Astrocyte (in vitro differentiated cells and primary cell): Measurements from ENCODE around the gene PEAK1. TPM values are rescaled to one million over a fixed set of nuclear protein-coding genes. Genes with fewer than 3 reads are reported as not detected.

Experiments used
- DNase-seq: peaks from one replicate; pipeline ENCODE4 v3.0.0-alpha.2; 2010; ENCODE audit warnings: low read depth
- FAIRE-seq: peaks from 2 replicates; lab custom pipeline; 2011; peaks lifted over from hg19 to GRCh38; lab: Jason Lieb, UNC
- H2AFZ ChIP-seq: 2 replicates; pipeline ENCODE4 v1.6.0; 2012; ENCODE audit warnings: low read depth, low read length, inconsistent platforms
- H3K27ac ChIP-seq: 2 replicates; pipeline ENCODE4 v1.5.1; 2011; ENCODE audit warnings: low read depth, low read length, inconsistent platforms
- H3K27me3 ChIP-seq: 2 replicates; pipeline ENCODE4 v1.6.0; 2011; ENCODE audit warnings: low read length, inconsistent platforms; ENCODE audit not compliant: insufficient read depth
- H3K36me3 ChIP-seq: 2 replicates; pipeline ENCODE4 v1.5.1; 2011; ENCODE audit warnings: low read length, inconsistent platforms; ENCODE audit not compliant: insufficient read depth
- H3K4me1 ChIP-seq: 2 replicates; pipeline ENCODE4 v1.5.1; 2011; ENCODE audit warnings: low read length, inconsistent platforms; ENCODE audit not compliant: insufficient read depth
- H3K4me2 ChIP-seq: 2 replicates; pipeline ENCODE4 v1.6.0; 2012; ENCODE audit warnings: low read length, inconsistent platforms
- H3K4me3 ChIP-seq: 2 replicates; pipeline ENCODE4 v1.5.1; 2011; ENCODE audit warnings: low read depth, mild to moderate bottlenecking, low read length, inconsistent platforms; ENCODE audit not compliant: insufficient read depth
- H3K79me2 ChIP-seq: 2 replicates; pipeline ENCODE4 v1.6.0; 2012; ENCODE audit warnings: mild to moderate bottlenecking, low read length, inconsistent platforms; ENCODE audit not compliant: insufficient read depth
- H3K9ac ChIP-seq: 2 replicates; pipeline ENCODE4 v1.6.0; 2012; ENCODE audit warnings: mild to moderate bottlenecking, low read length, inconsistent platforms
- H3K9me3 ChIP-seq: 2 replicates; pipeline ENCODE4 v1.5.1; 2012; ENCODE audit warnings: low read depth, mild to moderate bottlenecking, low read length, inconsistent platforms; ENCODE audit not compliant: insufficient read depth
- H4K20me1 ChIP-seq: 2 replicates; pipeline ENCODE4 v1.6.0; 2012; ENCODE audit warnings: low read length, inconsistent platforms; ENCODE audit not compliant: insufficient read depth
- H3K27ac Mint-ChIP-seq: one replicate; pipeline ENCODE4 v1.8.0; 2021; ENCODE audit warnings: mild to moderate bottlenecking, mixed read lengths; ENCODE audit not compliant: unreplicated experiment
- H3K27me3 Mint-ChIP-seq: one replicate; pipeline ENCODE4 v1.8.0; 2021; ENCODE audit warnings: low read depth, mixed read lengths; ENCODE audit not compliant: unreplicated experiment
- H3K36me3 Mint-ChIP-seq: one replicate; pipeline ENCODE4 v1.8.0; 2021; ENCODE audit warnings: low read depth, mixed read lengths; ENCODE audit not compliant: unreplicated experiment
- H3K4me1 Mint-ChIP-seq: one replicate; pipeline ENCODE4 v1.8.0; 2021; ENCODE audit warnings: low read depth, mixed read lengths; ENCODE audit not compliant: unreplicated experiment
- H3K4me3 Mint-ChIP-seq: one replicate; pipeline ENCODE4 v1.8.0; 2021; ENCODE audit warnings: mild to moderate bottlenecking, moderate library complexity, mixed read lengths; ENCODE audit not compliant: unreplicated experiment
- H3K9me3 Mint-ChIP-seq: one replicate; pipeline ENCODE4 v1.8.0; 2021; ENCODE audit warnings: mild to moderate bottlenecking, mixed read lengths; ENCODE audit not compliant: unreplicated experiment
- CTCF ChIP-seq: IDR thresholded peaks from 2 replicates; pipeline ENCODE4 v1.5.1; 2011; ENCODE audit warnings: low read depth, mild to moderate bottlenecking, inconsistent platforms, low read length, moderate library complexity; ENCODE audit not compliant: insufficient read depth
- EZH2 ChIP-seq: IDR thresholded peaks from 2 replicates; pipeline ENCODE4 v1.6.1; 2012; ENCODE audit warnings: mild to moderate bottlenecking, low read length, inconsistent platforms; ENCODE audit not compliant: insufficient read depth
- total RNA-seq: library from RNA; stranded (reverse); gene quantifications from 2 replicates; pipeline ENCODE4 v1.2.1, GENCODE V29; 2021

PEAK1 gene
- total RNA-seq, 1 donor from 2014 or later: 62.3 TPM

GRCh38 chr15:77096541-77096940, 323.4 kb downstream of the PEAK1 start:
- TF ChIP-seq EZH2 (no peak), CTCF (no peak)
- no peaks in the 10 kb centered on the region for H3K9me3 Mint-ChIP-seq
- H3K4me2 ChIP-seq: no peak overlapping the region
- no peaks in the 10 kb centered on the region for H3K36me3 ChIP-seq
- H3K4me3 ChIP-seq: no peak overlapping the region
- no peak overlapping the region for H2AFZ ChIP-seq
- H3K79me2 ChIP-seq: no peaks in the 10 kb centered on the region
- H3K27ac ChIP-seq: no peak overlapping the region
- H3K4me1 ChIP-seq: no peaks in the 10 kb centered on the region
- no peak overlapping the region for H3K27ac Mint-ChIP-seq
- H3K27me3 ChIP-seq: no peaks in the 10 kb centered on the region
- H3K4me3 Mint-ChIP-seq: no peak overlapping the region
- H3K9ac ChIP-seq: no peak overlapping the region
- H3K9me3 ChIP-seq: no peaks in the 10 kb centered on the region
- peaks cover 15% of the 10 kb centered on the region for H3K27me3 Mint-ChIP-seq
- no peaks in the 10 kb centered on the region for H4K20me1 ChIP-seq
- H3K4me1 Mint-ChIP-seq: no peaks in the 10 kb centered on the region
- FAIRE-seq (no peak), DNase-seq (no peak)
- H3K36me3 Mint-ChIP-seq: peaks cover 4% of the 10 kb centered on the region

GRCh38 chr15:77096138-77096537, 323.8 kb downstream of the PEAK1 start:
- no peaks in the 10 kb centered on the region for H3K79me2 ChIP-seq
- no peak for FAIRE-seq
- TF ChIP-seq CTCF (no peak), EZH2 (no peak)
- H3K9me3 Mint-ChIP-seq: no peaks in the 10 kb centered on the region
- H3K9ac ChIP-seq: no peak overlapping the region
- no peak overlapping the region for H3K4me2 ChIP-seq
- no peak overlapping the region for H3K27ac Mint-ChIP-seq
- H3K4me1 ChIP-seq: no peaks in the 10 kb centered on the region
- H4K20me1 ChIP-seq: no peaks in the 10 kb centered on the region
- no peak overlapping the region for H3K27ac ChIP-seq
- H3K36me3 Mint-ChIP-seq: peaks cover 4% of the 10 kb centered on the region
- no peak overlapping the region for H3K4me3 Mint-ChIP-seq
- H3K9me3 ChIP-seq: no peaks in the 10 kb centered on the region
- H2AFZ ChIP-seq: no peak overlapping the region
- no peak overlapping the region for H3K4me3 ChIP-seq
- H3K4me1 Mint-ChIP-seq: no peaks in the 10 kb centered on the region
- H3K27me3 ChIP-seq: no peaks in the 10 kb centered on the region
- DNase-seq: no peak
- peaks cover 16% of the 10 kb centered on the region for H3K27me3 Mint-ChIP-seq
- H3K36me3 ChIP-seq: no peaks in the 10 kb centered on the region

- Histone ChIP-seq H3K4me2 (no peak overlapping the region), H3K4me3 (no peak overlapping the region), H3K27me3 (no peaks in the 10 kb centered on the region), H3K36me3 (no peaks in the 10 kb centered on the region), H3K79me2 (no peaks in the 10 kb centered on the region), H3K9me3 (no peaks in the 10 kb centered on the region), H4K20me1 (no peaks in the 10 kb centered on the region), H3K4me1 (no peaks in the 10 kb centered on the region), H3K27ac (no peak overlapping the region), H3K9ac (no peak overlapping the region), H2AFZ (no peak overlapping the region)
- H3K9me3 Mint-ChIP-seq: no peaks in the 10 kb centered on the region
- H3K27ac Mint-ChIP-seq: no peak overlapping the region
- peak; percentile 18 for TF ChIP-seq CTCF
- no peak for TF ChIP-seq EZH2
- H3K27me3 Mint-ChIP-seq: peaks cover 12% of the 10 kb centered on the region
- no peak for FAIRE-seq
- peaks cover under 1% of the 10 kb centered on the region for H3K36me3 Mint-ChIP-seq
- no peak overlapping the region for H3K4me3 Mint-ChIP-seq
- DNase-seq: no peak
- no peaks in the 10 kb centered on the region for H3K4me1 Mint-ChIP-seq
Measured at GRCh38 chr15:77094397-77095030, 325.4 kb downstream of the PEAK1 start.
